Vagina (tissue), 2 donors: ENCODE results near the gene ZNF385B. TPM values are rescaled to one million over a fixed set of nuclear protein-coding genes. Genes with fewer than 3 reads are reported as not detected.

Source experiments
- DNase-seq, 2 donors: peaks; one replicate each; pipeline ENCODE4 v3.0.0-alpha.2; 2017; ENCODE audit errors: extremely low spot score in 2 of 2
- H3K27ac ChIP-seq: fragments of 200-600 bp; sonication (generic); one replicate; pipeline ENCODE4 v1.5.1; 2019
- H3K27me3 ChIP-seq: fragments of 200-600 bp; sonication (generic); one replicate; pipeline ENCODE4 v1.5.1; 2019
- H3K36me3 ChIP-seq, 2 donors: fragments of 200-600 bp; sonication (generic); one replicate each; pipeline ENCODE4 v1.5.1; 2017 to 2019
- H3K4me1 ChIP-seq: fragments of 200-600 bp; sonication (generic); one replicate; pipeline ENCODE4 v1.5.1; 2019
- H3K4me3 ChIP-seq, 2 donors: fragments of 200-600 bp; sonication (generic); 1 replicate in 1 of 2; 2 replicates in 1 of 2; pipeline ENCODE4 v1.5.1; 2016 to 2019
- H3K9me3 ChIP-seq: fragments of 200-600 bp; sonication (generic); one replicate; pipeline ENCODE4 v1.5.1; 2019
- CTCF ChIP-seq, 3 experiments: fragments of 450-650 bp in 2 of 3; fragments of 200-600 bp in 1 of 3; sonication (generic) in 1 of 3; IDR thresholded peaks; one replicate each; pipeline ENCODE4 v1.5.1; 2017 to 2019; ENCODE audit warnings: antibody characterized with exemption in 3 of 3, mild to moderate bottlenecking in 2 of 3, moderate library complexity in 2 of 3
- POLR2A ChIP-seq, 2 donors: fragments of 450-650 bp; IDR thresholded peaks; one replicate each; pipeline ENCODE4 v1.6.1; 2017; ENCODE audit warnings: antibody characterized with exemption in 2 of 2, mild to moderate bottlenecking in 2 of 2, moderate library complexity in 2 of 2
- POLR2AphosphoS5 ChIP-seq, 2 donors: sonication (generic); formaldehyde crosslinking; IDR thresholded peaks; one replicate each; pipeline ENCODE4 v1.9.0; 2017; ENCODE audit warnings: antibody characterized with exemption in 2 of 2, mild to moderate bottlenecking in 2 of 2, low read depth in 1 of 2; ENCODE audit not compliant: insufficient read depth in 1 of 2
- intact Hi-C: fragments of 100-400 bp; cut with DNase I; formaldehyde crosslinking; loops from one replicate; pipeline ENCODE4 v1.15.1; 2023
- total RNA-seq: library from RNA; depleted of rRNA; stranded (reverse); fragments of >200 nt; gene quantifications from one replicate; pipeline ENCODE4 v1.2.3, GENCODE V29; 2016

Gene ZNF385B
- total RNA-seq, 1 donor from 2014 or later = 11.5 TPM

DNA sequence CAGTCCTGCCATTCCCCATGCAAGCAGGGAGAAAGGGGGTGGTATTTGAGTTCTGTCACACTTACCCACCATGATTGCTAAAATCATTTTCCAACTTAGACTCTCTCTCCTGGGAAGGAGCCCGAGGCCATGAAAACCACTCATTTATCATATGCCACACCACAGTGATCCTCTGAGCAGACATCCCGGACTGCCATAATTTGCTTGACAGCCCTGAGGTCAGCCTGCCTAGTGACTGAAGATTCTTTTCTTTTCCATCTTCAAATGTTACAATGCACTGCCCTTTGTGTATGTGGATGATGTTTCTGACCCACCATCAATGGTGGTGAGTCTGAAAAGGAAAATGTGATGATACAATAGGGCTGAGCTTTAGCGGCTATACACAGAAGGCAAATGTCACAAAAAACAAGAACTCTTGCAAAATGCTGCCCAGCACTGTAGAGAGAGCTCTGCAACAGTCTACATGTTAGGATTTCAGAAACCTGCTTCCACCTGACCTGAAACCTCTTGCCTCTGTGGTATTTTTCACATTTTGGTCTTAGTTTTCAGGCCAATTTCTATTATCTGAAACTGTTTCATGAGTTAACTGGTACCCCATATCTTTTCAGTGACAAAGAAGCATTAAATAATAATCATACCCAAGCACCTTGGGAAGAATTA is 272.8 kb downstream of the ZNF385B start:
- Histone ChIP-seq H3K4me1 (no peaks in the 10 kb centered on the region), H3K27ac (no peak overlapping the region), H3K9me3 (no peaks in the 10 kb centered on the region), H3K4me3 (no peak overlapping the region), H3K27me3 (no peaks in the 10 kb centered on the region), H3K36me3 (no peaks in the 10 kb centered on the region)
- no peak for TF ChIP-seq POLR2A (IDR thresholded peaks at IDR 0.05)
- no peak for TF ChIP-seq POLR2AphosphoS5 (IDR thresholded peaks at IDR 0.05; ENCODE audit: insufficient read depth in 1 of 2, low read depth in 1 of 2)
- no peak for TF ChIP-seq CTCF (IDR thresholded peaks at IDR 0.05)
- intact Hi-C loops = no loop called here
- DNase-seq = no peak

GRCh38 chr2:179584760-179585159 is 276.7 kb downstream of the ZNF385B start:
- Histone ChIP-seq H3K27me3 (no peaks in the 10 kb centered on the region), H3K4me1 (no peaks in the 10 kb centered on the region), H3K27ac (no peak overlapping the region), H3K4me3 (no peak overlapping the region), H3K36me3 (no peaks in the 10 kb centered on the region), H3K9me3 (no peaks in the 10 kb centered on the region)
- no peak for DNase-seq
- intact Hi-C loops = no loop called here
- TF ChIP-seq POLR2AphosphoS5 (IDR thresholded peaks at IDR 0.05; ENCODE audit: insufficient read depth in 1 of 2, low read depth in 1 of 2) = no peak
- no peak for TF ChIP-seq POLR2A (IDR thresholded peaks at IDR 0.05)
- TF ChIP-seq CTCF (IDR thresholded peaks at IDR 0.05) = no peak

- no peak for DNase-seq
- H3K4me1 ChIP-seq = no peaks in the 10 kb centered on the region
- TF ChIP-seq CTCF (IDR thresholded peaks at IDR 0.05) (no peak), POLR2AphosphoS5 (IDR thresholded peaks at IDR 0.05; ENCODE audit: insufficient read depth in 1 of 2, low read depth in 1 of 2) (no peak), POLR2A (IDR thresholded peaks at IDR 0.05) (no peak)
- intact Hi-C loops = no loop called here
- no peaks in the 10 kb centered on the region for H3K27me3 ChIP-seq
- no peak overlapping the region for H3K27ac ChIP-seq
- H3K4me3 ChIP-seq = no peak overlapping the region
- H3K9me3 ChIP-seq = no peaks in the 10 kb centered on the region
- no peaks in the 10 kb centered on the region for H3K36me3 ChIP-seq
These were observed 279.8 kb downstream of the ZNF385B start for GRCh38 chr2:179581605-179582004.

- no peak for DNase-seq
- Histone ChIP-seq H3K36me3 (no peaks in the 10 kb centered on the region), H3K4me3 (no peak overlapping the region), H3K4me1 (no peaks in the 10 kb centered on the region), H3K9me3 (no peaks in the 10 kb centered on the region), H3K27me3 (no peaks in the 10 kb centered on the region), H3K27ac (no peak overlapping the region)
- TF ChIP-seq CTCF (IDR thresholded peaks at IDR 0.05) (no peak), POLR2AphosphoS5 (IDR thresholded peaks at IDR 0.05; ENCODE audit: insufficient read depth in 1 of 2, low read depth in 1 of 2) (no peak), POLR2A (IDR thresholded peaks at IDR 0.05) (no peak)
- intact Hi-C loops = no loop called here
These were observed 280.9 kb downstream of the ZNF385B start for GRCh38 chr2:179580378-179581146.

DNA sequence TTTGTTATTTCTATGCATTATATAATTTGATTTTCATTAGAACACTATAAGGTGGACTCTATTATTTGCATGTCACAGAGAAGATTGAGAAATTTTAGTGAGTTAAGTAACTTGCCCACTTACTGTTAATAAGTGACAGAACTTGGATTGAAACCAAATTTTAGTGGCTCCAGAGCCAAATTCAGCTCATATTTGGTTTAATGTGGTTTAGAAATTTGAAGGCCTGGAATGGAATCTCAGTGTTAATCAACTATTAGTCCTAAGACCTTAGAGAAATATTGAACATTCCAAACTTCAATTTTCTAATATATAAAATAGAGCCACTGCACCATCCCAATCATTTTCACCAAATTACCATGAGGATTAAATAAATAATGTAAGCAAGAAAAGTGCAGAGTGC is 281.6 kb downstream of the ZNF385B start:
- H3K27ac ChIP-seq = no peak overlapping the region
- H3K36me3 ChIP-seq = no peaks in the 10 kb centered on the region

More for the DNA sequence above, 281.6 kb downstream of the ZNF385B start:
- no peak for TF ChIP-seq POLR2AphosphoS5 (IDR thresholded peaks at IDR 0.05; ENCODE audit: insufficient read depth in 1 of 2, low read depth in 1 of 2)
- no peak for TF ChIP-seq CTCF (IDR thresholded peaks at IDR 0.05)
- TF ChIP-seq POLR2A (IDR thresholded peaks at IDR 0.05) = no peak
- intact Hi-C loops = no loop called here
- DNase-seq = no peak
- H3K27me3 ChIP-seq = no peaks in the 10 kb centered on the region
- no peak overlapping the region for H3K4me3 ChIP-seq
- no peaks in the 10 kb centered on the region for H3K9me3 ChIP-seq
- no peaks in the 10 kb centered on the region for H3K4me1 ChIP-seq
